HepG2 (cell line): ENCODE results near the gene POLR3F. TPM values are rescaled to one million over a fixed set of nuclear protein-coding genes. Genes with fewer than 3 reads are reported as not detected.

Source experiments
- BORCS8-MEF2B ChIP-seq: sonication (generic); formaldehyde crosslinking; IDR thresholded peaks from 2 replicates; pipeline ENCODE4 v1.8.0; 2022; ENCODE audit warnings: mild to moderate bottlenecking, missing genetic modification reagents
- FOXC1 ChIP-seq: sonication (generic); formaldehyde crosslinking; IDR thresholded peaks from 2 replicates; pipeline ENCODE4 v1.8.0; 2022; ENCODE audit warnings: mild to moderate bottlenecking, missing genetic modification reagents, borderline replicate concordance
- MIXL1 ChIP-seq: IDR thresholded peaks from 2 replicates; pipeline ENCODE4 v1.6.1; 2016
- NFYC ChIP-seq: IDR thresholded peaks from 2 replicates; pipeline ENCODE4 v1.6.1; 2016; ENCODE audit warnings: missing genetic modification reagents, missing compliant biosample characterization
- PCBP1 ChIP-seq: fragments of 200-400 bp; formaldehyde crosslinking; IDR thresholded peaks from 2 replicates; pipeline ENCODE4 v1.6.1; 2017; ENCODE audit warnings: mild to moderate bottlenecking, low read depth, low read length, borderline replicate concordance
- REXO4 ChIP-seq: sonication (generic); formaldehyde crosslinking; IDR thresholded peaks from 2 replicates; pipeline ENCODE4 v1.8.0; 2022; ENCODE audit warnings: missing genetic modification reagents, mild to moderate bottlenecking, borderline replicate concordance
- SMYD3 ChIP-seq: sonication (generic); formaldehyde crosslinking; IDR thresholded peaks from 2 replicates; pipeline ENCODE4 v1.8.1; 2023; ENCODE audit warnings: mild to moderate bottlenecking, missing genetic modification reagents
- TBX2 ChIP-seq: sonication (generic); formaldehyde crosslinking; IDR thresholded peaks from 2 replicates; pipeline ENCODE4 v1.5.0; 2020; ENCODE audit warnings: missing genetic modification reagents, mild to moderate bottlenecking, borderline replicate concordance
- ZNF781 ChIP-seq: sonication (generic); formaldehyde crosslinking; IDR thresholded peaks from 2 replicates; pipeline ENCODE4 v1.5.1; 2020; ENCODE audit warnings: borderline replicate concordance, mild to moderate bottlenecking, missing genetic modification reagents; ENCODE audit errors: not compliant biosample characterization
- polyA plus RNA-seq, 8 experiments: library from polyadenylated mRNA; depleted of rRNA in 3 of 8; stranded (reverse) in 7 of 8; unstranded in 1 of 8; fragments of >200 nt; fragmentation: Illumina TruSeq in 4 of 8; extraction: Trizol in 4 of 8; gene quantifications; 2 replicates each; pipeline versions ENCODE4 v1.2.1 to v1.2.3, GENCODE V29; 2011 to 2016; ENCODE audit warnings: low read depth in 4 of 8, missing spikeins in 1 of 8, mixed read lengths in 1 of 8; ENCODE audit not compliant: insufficient read depth in 1 of 8
- total RNA-seq, 5 experiments: library from RNA; depleted of rRNA; stranded (reverse); fragments of >200 nt; fragmentation: Illumina TruSeq; extraction: Trizol; gene quantifications; 2 replicates each; pipeline ENCODE4 v1.2.3, GENCODE V29; 2016; ENCODE audit warnings: low read depth in 1 of 5
- TF ChIP-seq, protein P1 (sequence below): sonication (generic); formaldehyde crosslinking; IDR thresholded peaks from 2 replicates; pipeline ENCODE4 v1.5.0; 2020; ENCODE audit warnings: mild to moderate bottlenecking, missing genetic modification reagents, borderline replicate concordance
- TF ChIP-seq, protein P2 (sequence below): sonication (generic); formaldehyde crosslinking; IDR thresholded peaks from 2 replicates; pipeline ENCODE4 v1.5.1; 2020; ENCODE audit warnings: missing genetic modification reagents, mild to moderate bottlenecking, borderline replicate concordance
- TF ChIP-seq, protein P3 (sequence below): sonication (generic); formaldehyde crosslinking; IDR thresholded peaks from 2 replicates; pipeline ENCODE4 v1.8.0; 2022; ENCODE audit warnings: missing genetic modification reagents, mild to moderate bottlenecking, moderate library complexity, borderline replicate concordance
- TF ChIP-seq, protein P4 (sequence below): sonication (generic); formaldehyde crosslinking; IDR thresholded peaks from 2 replicates; pipeline ENCODE4 v1.4.0; 2020; ENCODE audit warnings: low read depth, mild to moderate bottlenecking, missing genetic modification reagents

The POLR3F gene
- total and polyA plus RNA-seq, 2 of the 13 experiments (the other 11 are each of a cell fraction or from before 2014, with no cell fraction given), result 11.7 to 25.5 TPM

DNA sequence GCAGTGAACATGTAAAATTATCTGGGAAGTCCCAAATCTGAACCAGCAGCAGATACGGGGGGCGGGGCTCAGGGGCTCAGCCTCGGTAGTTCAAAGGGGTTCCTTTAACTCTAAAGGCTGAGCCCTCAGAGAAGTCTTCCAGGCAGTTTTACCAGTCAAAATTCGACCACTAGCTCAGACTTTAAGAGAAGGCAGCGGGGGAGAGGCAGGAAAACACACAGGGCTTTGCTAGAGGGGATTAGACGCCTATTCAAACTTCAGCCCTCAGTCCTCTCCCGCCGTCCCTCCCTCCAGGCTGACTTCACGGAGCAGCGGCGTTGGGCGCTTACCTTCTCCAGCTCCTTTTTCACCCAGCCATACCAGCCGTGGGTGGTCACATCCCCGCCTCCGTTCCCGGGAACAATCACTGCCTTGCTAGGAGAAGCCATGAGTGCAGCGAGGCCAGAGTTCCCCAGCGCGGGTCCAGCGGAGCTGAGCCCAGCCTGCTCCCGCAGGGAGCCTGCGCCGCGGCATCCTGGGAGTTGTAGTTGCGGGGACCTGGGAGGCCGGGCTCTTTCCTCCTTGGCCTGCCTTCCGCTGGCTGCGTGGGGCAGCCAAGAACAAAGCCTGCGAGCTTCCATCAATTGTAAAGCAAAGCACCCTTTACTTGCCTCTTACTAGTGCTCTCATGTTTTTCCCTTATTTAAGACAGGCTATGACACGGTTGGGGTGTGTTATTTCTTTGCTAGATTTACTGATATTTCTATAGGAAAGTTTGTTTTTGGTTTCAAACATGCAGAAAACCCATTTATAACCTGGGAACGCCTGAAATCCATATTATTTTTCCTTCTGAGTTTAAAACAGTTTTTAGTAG lies 29.8 kb downstream of the POLR3F start, which contains the start of gene RBBP9 (continued):
- TF ChIP-seq, protein P1, sequence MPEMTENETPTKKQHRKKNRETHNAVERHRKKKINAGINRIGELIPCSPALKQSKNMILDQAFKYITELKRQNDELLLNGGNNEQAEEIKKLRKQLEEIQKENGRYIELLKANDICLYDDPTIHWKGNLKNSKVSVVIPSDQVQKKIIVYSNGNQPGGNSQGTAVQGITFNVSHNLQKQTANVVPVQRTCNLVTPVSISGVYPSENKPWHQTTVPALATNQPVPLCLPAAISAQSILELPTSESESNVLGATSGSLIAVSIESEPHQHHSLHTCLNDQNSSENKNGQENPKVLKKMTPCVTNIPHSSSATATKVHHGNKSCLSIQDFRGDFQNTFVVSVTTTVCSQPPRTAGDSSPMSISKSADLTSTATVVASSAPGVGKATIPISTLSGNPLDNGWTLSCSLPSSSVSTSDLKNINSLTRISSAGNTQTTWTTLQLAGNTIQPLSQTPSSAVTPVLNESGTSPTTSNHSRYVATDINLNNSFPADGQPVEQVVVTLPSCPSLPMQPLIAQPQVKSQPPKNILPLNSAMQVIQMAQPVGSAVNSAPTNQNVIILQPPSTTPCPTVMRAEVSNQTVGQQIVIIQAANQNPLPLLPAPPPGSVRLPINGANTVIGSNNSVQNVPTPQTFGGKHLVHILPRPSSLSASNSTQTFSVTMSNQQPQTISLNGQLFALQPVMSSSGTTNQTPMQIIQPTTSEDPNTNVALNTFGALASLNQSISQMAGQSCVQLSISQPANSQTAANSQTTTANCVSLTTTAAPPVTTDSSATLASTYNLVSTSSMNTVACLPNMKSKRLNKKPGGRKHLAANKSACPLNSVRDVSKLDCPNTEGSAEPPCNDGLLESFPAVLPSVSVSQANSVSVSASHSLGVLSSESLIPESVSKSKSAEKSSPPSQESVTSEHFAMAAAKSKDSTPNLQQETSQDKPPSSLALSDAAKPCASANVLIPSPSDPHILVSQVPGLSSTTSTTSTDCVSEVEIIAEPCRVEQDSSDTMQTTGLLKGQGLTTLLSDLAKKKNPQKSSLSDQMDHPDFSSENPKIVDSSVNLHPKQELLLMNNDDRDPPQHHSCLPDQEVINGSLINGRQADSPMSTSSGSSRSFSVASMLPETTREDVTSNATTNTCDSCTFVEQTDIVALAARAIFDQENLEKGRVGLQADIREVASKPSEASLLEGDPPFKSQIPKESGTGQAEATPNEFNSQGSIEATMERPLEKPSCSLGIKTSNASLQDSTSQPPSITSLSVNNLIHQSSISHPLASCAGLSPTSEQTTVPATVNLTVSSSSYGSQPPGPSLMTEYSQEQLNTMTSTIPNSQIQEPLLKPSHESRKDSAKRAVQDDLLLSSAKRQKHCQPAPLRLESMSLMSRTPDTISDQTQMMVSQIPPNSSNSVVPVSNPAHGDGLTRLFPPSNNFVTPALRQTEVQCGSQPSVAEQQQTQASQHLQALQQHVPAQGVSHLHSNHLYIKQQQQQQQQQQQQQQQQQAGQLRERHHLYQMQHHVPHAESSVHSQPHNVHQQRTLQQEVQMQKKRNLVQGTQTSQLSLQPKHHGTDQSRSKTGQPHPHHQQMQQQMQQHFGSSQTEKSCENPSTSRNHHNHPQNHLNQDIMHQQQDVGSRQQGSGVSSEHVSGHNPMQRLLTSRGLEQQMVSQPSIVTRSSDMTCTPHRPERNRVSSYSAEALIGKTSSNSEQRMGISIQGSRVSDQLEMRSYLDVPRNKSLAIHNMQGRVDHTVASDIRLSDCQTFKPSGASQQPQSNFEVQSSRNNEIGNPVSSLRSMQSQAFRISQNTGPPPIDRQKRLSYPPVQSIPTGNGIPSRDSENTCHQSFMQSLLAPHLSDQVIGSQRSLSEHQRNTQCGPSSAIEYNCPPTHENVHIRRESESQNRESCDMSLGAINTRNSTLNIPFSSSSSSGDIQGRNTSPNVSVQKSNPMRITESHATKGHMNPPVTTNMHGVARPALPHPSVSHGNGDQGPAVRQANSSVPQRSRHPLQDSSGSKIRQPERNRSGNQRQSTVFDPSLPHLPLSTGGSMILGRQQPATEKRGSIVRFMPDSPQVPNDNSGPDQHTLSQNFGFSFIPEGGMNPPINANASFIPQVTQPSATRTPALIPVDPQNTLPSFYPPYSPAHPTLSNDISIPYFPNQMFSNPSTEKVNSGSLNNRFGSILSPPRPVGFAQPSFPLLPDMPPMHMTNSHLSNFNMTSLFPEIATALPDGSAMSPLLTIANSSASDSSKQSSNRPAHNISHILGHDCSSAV (CRISPR knock-in tag), result no peak
- TF ChIP-seq REXO4 (no peak), MIXL1 (CRISPR knock-in tag) (peak; percentile 73), NFYC (peak; percentile 65), BORCS8-MEF2B (peak; percentile 90), FOXC1 (CRISPR knock-in tag) (peak; percentile 93; the same call in 1 of the 2 replicates), PCBP1 (0 out of 2 replicates have a peak, but pooled peaks have one; percentile 54), ZNF781 (CRISPR knock-in tag) (peak; percentile 87), SMYD3 (CRISPR knock-in tag) (peak; percentile 87), TBX2 (CRISPR knock-in tag) (peak; percentile 94)
- TF ChIP-seq, protein P2, sequence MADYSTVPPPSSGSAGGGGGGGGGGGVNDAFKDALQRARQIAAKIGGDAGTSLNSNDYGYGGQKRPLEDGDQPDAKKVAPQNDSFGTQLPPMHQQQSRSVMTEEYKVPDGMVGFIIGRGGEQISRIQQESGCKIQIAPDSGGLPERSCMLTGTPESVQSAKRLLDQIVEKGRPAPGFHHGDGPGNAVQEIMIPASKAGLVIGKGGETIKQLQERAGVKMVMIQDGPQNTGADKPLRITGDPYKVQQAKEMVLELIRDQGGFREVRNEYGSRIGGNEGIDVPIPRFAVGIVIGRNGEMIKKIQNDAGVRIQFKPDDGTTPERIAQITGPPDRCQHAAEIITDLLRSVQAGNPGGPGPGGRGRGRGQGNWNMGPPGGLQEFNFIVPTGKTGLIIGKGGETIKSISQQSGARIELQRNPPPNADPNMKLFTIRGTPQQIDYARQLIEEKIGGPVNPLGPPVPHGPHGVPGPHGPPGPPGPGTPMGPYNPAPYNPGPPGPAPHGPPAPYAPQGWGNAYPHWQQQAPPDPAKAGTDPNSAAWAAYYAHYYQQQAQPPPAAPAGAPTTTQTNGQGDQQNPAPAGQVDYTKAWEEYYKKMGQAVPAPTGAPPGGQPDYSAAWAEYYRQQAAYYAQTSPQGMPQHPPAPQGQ, result no peak
- TF ChIP-seq, protein P3, sequence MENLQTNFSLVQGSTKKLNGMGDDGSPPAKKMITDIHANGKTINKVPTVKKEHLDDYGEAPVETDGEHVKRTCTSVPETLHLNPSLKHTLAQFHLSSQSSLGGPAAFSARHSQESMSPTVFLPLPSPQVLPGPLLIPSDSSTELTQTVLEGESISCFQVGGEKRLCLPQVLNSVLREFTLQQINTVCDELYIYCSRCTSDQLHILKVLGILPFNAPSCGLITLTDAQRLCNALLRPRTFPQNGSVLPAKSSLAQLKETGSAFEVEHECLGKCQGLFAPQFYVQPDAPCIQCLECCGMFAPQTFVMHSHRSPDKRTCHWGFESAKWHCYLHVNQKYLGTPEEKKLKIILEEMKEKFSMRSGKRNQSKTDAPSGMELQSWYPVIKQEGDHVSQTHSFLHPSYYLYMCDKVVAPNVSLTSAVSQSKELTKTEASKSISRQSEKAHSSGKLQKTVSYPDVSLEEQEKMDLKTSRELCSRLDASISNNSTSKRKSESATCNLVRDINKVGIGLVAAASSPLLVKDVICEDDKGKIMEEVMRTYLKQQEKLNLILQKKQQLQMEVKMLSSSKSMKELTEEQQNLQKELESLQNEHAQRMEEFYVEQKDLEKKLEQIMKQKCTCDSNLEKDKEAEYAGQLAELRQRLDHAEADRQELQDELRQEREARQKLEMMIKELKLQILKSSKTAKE (CRISPR knock-in tag), result no peak
- TF ChIP-seq, protein P4, sequence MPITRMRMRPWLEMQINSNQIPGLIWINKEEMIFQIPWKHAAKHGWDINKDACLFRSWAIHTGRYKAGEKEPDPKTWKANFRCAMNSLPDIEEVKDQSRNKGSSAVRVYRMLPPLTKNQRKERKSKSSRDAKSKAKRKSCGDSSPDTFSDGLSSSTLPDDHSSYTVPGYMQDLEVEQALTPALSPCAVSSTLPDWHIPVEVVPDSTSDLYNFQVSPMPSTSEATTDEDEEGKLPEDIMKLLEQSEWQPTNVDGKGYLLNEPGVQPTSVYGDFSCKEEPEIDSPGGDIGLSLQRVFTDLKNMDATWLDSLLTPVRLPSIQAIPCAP (CRISPR knock-in tag), result no peak
